ENCODE data around the gene SPIRE1.

SPIRE1 gene

DNA sequence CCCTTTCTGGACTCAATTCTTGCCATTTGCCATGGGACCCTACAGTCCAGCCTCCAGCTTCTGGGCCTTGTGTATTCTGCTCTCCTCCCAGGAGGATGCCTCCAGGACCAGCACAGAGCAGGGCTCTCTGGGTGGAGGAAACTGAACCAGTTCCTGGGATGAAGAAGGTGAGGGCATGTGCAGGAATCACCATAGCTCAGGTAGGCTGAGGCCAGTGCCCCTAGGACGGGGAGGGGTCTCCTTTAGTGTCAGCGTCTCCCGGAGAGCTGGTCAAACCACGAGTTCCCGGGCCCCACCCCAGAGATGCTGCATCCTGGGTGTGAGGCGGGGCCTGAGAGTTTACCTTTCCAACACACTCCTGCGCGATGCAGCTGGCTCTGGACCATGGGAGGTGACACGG, 256.0 kb downstream of the SPIRE1 start:
- TF ChIP-seq, protein P1, sequence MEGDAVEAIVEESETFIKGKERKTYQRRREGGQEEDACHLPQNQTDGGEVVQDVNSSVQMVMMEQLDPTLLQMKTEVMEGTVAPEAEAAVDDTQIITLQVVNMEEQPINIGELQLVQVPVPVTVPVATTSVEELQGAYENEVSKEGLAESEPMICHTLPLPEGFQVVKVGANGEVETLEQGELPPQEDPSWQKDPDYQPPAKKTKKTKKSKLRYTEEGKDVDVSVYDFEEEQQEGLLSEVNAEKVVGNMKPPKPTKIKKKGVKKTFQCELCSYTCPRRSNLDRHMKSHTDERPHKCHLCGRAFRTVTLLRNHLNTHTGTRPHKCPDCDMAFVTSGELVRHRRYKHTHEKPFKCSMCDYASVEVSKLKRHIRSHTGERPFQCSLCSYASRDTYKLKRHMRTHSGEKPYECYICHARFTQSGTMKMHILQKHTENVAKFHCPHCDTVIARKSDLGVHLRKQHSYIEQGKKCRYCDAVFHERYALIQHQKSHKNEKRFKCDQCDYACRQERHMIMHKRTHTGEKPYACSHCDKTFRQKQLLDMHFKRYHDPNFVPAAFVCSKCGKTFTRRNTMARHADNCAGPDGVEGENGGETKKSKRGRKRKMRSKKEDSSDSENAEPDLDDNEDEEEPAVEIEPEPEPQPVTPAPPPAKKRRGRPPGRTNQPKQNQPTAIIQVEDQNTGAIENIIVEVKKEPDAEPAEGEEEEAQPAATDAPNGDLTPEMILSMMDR (IDR thresholded peaks at IDR 0.05; ENCODE audit: low read depth, low read length): no peak
- no peak overlapping the region for H3K4me3 ChIP-seq (ENCODE audit: low read depth, low read length)

DNA sequence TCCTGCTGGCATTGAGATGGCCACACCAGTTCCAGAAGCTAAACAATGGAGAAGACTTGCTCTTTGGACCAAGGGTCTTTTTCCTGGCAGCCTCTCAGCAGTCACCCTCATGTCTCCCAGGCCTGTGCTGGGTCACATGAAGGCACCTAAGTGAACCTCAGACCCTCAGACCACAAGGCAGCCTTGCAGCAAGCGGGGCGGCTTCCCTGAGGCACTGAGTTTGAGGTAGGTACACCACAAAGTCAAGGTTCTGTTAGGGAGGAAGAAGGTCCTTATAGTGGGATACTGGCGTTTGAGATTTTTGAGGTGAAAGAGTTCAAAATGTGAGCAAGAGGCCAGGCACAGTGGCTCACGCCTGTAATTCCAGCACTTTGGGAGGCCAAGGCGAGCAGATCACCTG, 258.7 kb downstream of the SPIRE1 start:
- no peak overlapping the region for H3K4me3 ChIP-seq (ENCODE audit: low read depth, low read length)
- TF ChIP-seq, protein P1 (IDR thresholded peaks at IDR 0.05; ENCODE audit: low read depth, low read length): no peak

DNA sequence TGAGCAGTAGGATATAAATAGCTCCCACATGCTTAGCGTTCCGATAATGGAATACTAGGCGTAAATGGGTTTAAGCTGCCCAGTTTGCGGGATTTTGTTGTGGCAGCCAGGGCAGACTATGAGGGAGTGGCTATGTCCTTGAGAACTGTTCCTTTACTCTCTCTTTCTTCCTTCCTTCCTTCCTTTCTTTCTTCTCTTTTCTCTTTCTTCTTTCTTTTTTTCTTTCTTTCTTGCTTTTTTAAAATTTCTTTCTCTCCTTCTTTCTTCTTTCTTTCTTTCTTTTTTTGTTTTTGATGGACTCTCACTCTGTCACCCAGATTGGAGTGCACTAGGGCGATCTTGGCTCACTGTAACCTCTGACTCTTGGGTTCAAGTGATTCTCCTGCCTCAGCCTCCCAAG, 259.3 kb downstream of the SPIRE1 start:
- no peak overlapping the region for H3K4me3 ChIP-seq (ENCODE audit: low read depth, low read length)
- TF ChIP-seq, protein P1 (IDR thresholded peaks at IDR 0.05; ENCODE audit: low read depth, low read length): no peak

DNA sequence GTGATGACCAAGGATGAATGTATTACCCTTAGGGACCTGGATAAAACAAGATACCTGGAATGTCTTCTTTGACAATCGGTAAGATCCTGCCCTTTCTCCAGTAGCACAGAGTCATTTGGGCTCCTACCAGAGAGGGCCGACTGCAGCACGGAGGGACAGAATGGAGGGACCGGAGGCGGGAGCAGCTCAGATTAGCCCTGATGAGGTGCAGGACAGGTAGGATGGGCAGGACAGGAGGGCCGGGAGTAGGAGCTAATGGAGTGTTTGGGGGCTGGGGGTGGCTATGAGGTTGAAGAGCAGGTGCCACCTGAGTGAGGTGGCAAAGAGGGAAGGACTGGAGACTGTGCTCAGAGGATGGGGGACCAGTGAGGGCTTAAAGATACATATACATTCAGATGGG, 260.1 kb downstream of the SPIRE1 start:
- TF ChIP-seq, protein P1 (IDR thresholded peaks at IDR 0.05; ENCODE audit: low read depth, low read length): no peak

DNA sequence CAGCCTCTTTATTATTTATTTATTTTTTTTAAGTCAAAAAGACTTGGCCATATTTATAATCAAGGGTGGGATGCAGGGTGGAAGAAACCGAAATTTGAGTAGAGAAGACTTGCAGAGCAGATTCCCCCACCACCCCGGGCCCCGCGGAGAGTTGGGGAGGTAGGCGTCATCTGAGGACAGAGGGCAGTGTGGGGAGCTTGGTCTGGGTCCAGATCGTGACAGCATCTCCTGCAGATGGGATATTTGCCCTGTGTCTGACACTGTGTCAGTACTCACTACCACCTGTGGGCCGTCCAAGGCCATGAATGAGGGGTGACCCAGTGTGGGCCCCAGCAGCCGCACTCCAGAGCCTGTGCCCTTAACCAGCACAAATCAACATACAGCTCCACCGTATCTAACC, 260.7 kb downstream of the SPIRE1 start:
- TF ChIP-seq, protein P1 (IDR thresholded peaks at IDR 0.05; ENCODE audit: low read depth, low read length): no peak
- H3K4me3 ChIP-seq (ENCODE audit: low read depth, low read length): no peak overlapping the region

More for the DNA sequence above, 260.1 kb downstream of the SPIRE1 start:
- no peak overlapping the region for H3K4me3 ChIP-seq (ENCODE audit: low read depth, low read length)
